CD4-positive, alpha-beta T cell treated with Interleukin-12 subunit alpha and Interleukin-12 subunit beta, for 1 hour (primary cell): Measurements from ENCODE around the gene ZCCHC18.
"Not testable (repeated sequence)": the region's sequence is repeated elsewhere in the genome, so short reads cannot be mapped to it uniquely, and the experiment has no call there.

Experiments
- DNase-seq: peaks from one replicate; pipeline ENCODE4 v3.0.0-alpha.2; 2020

The ZCCHC18 gene

DNA sequence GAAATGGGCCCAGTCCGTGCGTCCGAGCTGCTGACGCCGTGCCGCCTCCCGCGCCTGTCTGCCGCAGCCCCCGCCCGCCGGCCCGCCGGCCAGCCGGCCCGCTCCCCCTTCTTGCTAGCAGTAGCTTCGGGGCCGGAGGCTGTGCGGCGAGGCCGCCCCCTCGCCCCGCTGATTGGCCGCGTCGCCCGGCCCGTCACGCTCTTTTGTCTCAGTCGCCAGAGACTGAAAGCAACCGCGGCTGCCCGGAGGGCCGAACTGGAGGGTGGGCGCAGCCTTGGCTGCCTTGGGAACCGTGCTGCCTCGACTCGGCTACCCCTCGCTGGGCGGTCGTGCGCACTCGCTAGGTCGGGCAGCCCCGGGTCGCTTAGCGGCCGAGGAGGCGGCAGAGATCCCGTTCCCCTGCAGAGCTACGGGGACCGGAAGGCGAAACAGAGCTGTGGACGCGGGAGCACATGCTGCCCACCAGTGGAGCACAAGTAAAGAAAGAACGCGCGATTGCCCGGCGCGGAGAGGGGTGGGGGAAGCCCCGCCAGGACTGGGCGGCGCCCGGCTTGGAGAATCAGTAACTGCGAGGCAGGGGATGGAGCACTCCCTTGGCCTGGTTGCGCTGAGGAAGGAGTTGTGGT is at the start of gene ZCCHC18:
TSS of gene ZCCHC18 (plus strand) at position 198 of the 626 bp plus-strand sequence. CDS start 1,589 bp downstream, outside the sequence.
- DNase-seq = peak; percentile 35

- DNase-seq = not testable (repeated sequence)
Observed at GRCh38 chrX:104062636-104063035, 49.7 kb upstream of the ZCCHC18 start.

GRCh38 chrX:104075778-104076445 is 36.4 kb upstream of the ZCCHC18 start, which contains the start of gene TMSB15C:
TMSB15C (minus strand) TSS chrX:104076236.
- not testable (repeated sequence) for DNase-seq

GRCh38 chrX:104077854-104078253 is 34.5 kb upstream of the ZCCHC18 start:
- DNase-seq = not testable (repeated sequence)

GRCh38 chrX:104084063-104084462 is 28.3 kb upstream of the ZCCHC18 start:
- no peak for DNase-seq

DNA sequence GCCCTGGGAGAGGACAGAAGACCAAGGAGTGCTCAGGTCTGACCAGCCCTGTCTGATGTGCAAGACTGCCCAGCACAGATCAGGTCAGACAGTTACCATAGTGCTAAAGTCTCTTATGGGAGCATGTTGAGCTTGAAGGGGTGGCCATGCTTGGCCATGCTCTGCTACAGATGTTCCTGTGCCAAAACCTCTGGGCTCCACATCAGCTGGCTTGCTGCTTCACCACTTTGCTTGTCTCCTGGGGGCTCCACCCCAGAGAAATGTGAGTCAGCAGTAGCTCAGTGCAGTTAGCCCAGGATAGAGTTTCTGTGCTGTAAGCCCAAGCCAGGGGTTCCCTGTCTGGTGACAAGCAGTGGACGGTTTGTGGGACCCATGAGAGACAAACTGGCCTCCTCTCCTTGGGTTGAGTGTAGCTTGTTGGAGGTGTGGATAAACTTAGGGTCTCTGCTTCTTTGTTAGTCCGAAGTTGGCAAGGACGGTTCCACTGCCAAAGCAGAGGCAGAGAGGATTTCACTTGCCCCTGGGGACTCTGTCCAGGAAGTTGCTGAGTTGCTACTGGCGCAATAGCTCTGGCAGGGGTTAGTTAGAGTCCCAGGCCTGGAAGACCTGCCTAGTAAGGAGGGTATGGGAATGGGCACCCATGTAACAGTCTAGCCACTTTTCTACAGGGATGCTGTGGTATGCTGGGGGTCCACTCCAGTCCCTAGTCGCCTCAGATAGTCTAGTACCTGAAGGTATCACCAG is 27.6 kb upstream of the ZCCHC18 start:
- DNase-seq = no peak

- DNase-seq = no peak
Observed at GRCh38 chrX:104085477-104085876, 26.8 kb upstream of the ZCCHC18 start.

DNA sequence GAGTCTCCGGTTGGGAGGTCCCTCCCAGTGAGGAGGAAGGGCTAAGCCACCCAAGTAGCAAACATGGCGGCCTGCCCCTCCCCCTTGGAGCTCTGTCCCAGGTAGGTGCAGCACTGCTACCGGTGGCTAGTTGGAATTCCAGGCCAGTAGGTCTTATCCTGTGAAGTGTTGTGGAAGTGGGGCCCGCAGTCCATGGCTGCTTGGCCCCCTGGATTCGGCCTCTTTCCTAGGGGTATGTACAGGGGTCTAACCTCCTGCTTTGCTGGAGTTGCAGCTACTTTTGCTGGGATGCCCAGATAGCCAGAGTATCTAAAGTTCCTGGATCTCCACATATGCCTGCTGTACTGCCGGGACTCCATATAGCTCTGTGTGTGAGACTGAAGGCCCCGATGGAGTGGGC is 26.4 kb upstream of the ZCCHC18 start:
- DNase-seq = no peak

DNA sequence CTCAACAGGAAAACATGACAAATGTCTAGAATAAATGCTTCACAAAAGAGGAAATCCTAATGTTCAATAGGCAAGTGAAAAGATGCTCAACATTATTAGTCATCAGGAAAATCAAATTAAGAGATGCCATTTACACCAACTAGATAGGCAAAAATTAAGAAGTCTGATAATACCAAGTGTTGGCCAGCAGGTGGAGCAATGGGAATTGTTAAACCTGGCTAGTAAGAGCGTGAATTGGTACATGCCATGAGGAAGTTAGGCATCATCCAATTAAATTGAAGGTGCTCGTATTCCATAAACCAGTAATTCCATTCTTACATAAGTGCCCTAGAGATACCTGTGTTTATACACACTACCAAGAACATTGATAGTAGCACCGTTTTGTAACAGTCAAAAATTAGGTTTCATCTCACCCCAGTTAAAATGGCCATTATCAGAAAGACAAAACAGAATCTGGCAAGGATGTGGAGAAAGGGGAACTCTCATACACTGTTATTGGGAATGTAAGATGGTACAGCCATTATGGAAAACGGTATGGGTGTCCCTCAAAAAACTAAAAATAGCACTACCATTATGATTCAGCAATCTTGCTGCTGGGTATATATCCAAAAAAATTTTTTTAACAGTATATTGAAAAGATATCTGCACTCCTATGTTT is 14.0 kb upstream of the ZCCHC18 start:
- DNase-seq = peak; percentile 70

DNA sequence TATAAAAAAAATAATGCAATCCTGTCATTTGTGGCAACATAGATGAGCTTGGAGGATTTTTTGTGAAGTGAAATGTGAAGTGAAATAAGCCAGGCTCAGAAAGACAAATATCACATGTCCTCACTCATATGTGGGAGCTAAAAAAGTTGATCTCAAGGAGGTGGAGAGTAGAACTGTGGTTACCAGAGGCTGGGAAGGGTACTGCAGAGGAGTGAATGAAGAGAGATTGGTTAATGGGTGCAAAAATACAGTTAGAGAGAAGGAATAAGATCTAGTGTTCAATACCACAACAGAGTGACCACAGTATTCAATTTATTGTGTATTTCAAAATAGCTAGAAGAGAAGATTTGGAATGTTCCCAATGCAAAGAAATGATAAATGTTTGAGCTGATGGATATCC is 13.4 kb upstream of the ZCCHC18 start:
- DNase-seq = no peak

- no peak for DNase-seq
Observed at GRCh38 chrX:104104676-104105075, 7.6 kb upstream of the ZCCHC18 start.

DNA sequence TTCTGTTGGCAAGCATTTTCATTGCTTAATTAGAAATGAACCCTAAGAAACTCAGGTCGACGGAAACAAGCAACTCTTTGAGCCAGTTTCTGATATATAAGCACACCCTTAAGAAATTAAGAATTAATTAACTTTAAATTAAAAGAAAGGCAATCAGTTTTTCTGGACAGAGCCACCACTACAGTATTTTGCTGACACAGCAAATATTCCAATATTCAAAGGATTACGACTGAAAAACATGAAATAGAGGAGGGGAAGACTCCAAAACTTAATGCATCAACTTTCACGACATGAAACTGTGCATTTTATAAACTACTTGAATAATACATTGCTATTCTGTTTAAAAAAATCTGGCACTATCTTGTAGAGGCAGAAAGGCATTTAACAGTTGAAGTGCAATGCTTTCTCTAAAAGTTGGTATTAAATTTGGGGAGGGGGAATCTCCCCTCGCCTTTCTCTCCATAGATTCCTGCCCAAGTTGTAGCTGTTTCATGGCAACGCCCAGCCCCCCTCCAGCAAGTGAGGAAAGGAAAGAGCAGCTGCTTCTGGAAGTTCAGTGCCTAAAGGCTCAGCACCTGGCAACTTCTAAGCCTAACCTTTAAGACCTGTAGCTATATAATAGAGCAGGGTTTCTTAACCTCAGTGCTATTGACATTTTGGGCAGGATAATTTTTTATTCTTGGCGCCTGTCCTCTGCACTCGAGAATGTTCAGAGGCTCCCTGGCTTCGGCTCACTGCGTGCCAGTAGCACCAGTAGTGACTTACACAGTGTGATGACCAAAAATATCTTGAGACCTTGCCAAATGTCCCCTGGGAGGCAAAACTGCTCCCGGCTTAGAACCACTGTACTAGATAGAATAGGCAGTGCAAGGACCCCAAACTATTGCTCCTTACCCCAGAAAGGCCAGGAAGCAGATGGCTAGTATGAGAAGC is 6.7 kb upstream of the ZCCHC18 start:
- no peak for DNase-seq

- peak; percentile 12 for DNase-seq
Observed at GRCh38 chrX:104108955-104109354, 3.4 kb upstream of the ZCCHC18 start.

DNA sequence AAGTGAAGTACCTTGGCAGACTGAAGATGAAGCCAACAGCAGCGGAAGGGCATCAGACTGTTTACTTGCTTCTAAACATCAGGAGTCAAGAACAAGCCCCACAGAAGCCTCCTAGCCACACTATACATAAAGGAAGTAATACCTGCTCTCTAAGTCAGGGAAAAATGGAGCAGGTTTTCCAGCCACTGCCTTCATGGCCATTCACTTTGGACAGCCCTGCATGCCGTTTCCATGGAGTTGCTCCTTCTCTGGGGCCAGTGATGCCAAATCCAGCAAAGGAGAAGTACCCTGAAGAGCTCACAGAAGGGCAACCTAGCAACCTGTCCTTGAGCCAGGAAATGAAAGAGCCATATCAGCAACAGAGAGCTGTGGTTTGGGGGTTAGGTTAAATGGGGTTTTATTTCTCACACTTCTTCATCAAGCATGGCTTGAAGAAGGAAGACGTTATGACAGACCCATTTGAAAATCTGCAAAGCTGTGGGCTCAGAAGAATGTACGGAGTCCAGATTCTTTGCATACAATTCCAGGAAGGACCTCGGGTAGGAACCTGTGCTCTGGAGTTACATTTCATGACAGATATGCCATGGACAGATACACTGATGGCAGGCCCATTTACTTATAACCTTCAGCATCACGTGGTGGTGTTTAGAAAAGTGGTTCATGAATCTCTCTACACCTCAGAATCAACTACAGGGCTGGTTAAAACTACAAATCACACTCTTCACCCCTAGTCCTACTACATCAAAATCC is 1.7 kb upstream of the ZCCHC18 start:
- peak; percentile 29 for DNase-seq

DNA sequence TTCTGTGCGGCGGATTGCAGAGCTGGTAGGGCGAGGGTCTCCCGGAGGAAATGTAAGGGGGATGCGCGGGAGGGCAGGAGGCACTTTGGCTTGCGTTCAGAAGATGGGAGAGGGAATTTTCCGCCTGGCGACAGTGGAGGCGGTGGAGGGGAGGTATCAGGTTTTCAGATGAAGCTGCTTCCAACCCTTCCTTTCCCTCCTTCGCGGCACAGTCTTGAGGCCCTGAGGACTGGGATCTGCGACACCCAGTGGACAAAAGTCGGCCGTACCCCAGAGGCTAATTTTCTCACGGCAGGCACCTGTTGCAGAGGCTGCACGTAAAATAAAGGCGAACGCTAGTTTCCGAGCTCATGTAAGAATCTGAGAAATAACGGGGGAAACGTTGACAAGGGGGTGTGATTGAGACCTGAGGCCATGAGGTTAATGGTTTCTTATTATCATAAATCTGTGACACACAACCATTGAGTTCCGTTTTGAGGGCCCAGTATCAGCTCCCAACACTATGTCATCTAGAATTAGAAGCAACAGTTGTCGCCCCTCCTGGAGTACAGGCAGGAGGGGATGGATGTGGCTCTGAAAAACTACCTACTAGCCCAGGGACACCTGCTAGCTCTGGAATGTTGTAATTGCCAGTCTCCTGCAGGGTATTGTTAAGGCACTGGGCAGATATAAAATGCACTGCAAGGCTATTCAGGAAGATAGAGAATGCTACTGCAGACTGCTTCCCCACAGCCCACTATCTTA is 1.1 kb downstream of the ZCCHC18 start:
- peak; percentile 58 for DNase-seq

DNA sequence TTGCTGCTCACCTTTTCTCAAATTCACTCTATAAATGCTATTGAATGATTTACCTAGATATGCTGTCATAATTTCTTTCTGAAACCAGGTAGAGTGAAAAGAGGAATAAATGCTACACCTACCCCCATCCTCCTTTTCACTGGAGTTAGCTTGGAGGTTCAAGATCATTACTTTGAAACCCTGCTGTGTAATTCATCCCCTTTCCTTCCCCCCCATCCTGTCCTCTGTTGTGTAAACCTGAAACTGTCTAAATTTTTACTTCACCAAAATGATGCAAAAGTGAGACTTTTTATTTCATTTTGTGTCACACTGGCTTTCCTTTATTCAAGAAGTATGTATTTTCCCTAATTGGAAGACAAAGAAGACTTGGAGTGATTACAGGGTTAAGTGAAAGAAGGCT is 5.4 kb downstream of the ZCCHC18 start:
- no peak for DNase-seq

- no peak for DNase-seq
Observed at GRCh38 chrX:104118765-104119164, 6.4 kb downstream of the ZCCHC18 start.

DNA sequence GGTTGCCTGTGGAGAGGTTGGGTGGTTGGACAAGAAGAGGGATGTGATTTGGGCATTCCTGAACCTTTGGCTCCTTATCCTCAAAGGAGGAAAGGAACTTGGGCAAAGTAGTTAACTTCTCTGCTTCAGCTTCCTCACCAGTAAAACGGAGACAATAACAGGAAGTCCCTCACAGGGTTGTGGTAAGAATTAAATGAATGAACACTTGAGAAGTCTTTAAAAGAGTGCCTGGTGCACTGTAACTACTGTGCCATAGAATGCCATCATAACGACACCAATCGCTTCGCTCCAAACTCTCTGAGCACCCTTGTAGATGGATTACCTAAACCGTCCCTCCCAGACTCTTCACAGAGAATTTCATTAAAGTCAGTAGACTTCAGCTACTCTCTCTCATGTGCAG is 10.5 kb downstream of the ZCCHC18 start:
- DNase-seq = peak; percentile 25

DNA sequence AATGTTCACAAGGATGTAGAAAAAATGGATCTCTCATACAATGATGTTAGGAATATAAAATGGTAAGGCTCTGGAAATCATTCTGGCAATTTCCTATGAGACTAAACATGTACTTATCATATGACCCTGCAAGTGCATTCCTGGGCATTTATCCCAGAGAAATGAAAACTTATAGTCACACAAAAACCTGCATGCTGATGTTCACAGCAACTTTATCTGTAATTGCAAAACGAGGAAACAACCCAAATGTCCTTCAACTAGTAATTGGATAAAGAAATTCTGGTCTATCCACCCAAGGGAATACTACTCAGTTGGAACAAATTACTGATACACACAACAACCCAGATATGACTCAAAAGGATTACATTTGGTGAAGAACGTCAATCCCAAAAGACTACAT is 14.5 kb downstream of the ZCCHC18 start:
- DNase-seq = no peak

DNA sequence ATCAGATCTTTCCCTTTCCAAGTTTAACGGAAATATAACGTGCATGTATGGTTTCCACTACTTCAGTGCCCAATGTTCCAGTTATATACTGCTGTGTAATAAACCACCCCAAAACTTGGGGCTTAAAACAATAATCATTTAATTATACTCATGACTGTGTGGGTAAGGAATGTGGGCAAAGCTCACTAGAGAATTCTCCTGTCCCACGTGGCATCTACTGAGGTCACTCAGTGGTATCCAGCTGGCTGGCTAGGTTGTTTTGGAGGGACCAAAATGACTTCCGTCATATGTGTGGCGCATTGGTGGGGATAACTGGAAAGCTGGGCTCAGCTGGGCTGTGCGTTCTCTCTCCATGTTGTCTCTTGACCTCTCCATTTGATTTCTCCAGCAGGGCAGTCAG is 18.5 kb downstream of the ZCCHC18 start:
- DNase-seq = no peak
